WI38 (cell line): ENCODE results near the gene SLC27A5.

ENCODE experiments used
- H3K4me3 ChIP-seq: 2 replicates; pipeline ENCODE4 v1.5.1; 2011; ENCODE audit warnings: low read depth, mild to moderate bottlenecking, control low read depth, low read length
- TF ChIP-seq, protein P1 (sequence below): IDR thresholded peaks from 2 replicates; pipeline ENCODE4 v1.5.1; 2012; ENCODE audit warnings: low read depth, mild to moderate bottlenecking, control low read depth, low read length

Gene SLC27A5

GRCh38 chr19:58552655-58553054 lies 40.9 kb upstream of the SLC27A5 start:
- H3K4me3 ChIP-seq: no peak overlapping the region
- TF ChIP-seq, protein P1, sequence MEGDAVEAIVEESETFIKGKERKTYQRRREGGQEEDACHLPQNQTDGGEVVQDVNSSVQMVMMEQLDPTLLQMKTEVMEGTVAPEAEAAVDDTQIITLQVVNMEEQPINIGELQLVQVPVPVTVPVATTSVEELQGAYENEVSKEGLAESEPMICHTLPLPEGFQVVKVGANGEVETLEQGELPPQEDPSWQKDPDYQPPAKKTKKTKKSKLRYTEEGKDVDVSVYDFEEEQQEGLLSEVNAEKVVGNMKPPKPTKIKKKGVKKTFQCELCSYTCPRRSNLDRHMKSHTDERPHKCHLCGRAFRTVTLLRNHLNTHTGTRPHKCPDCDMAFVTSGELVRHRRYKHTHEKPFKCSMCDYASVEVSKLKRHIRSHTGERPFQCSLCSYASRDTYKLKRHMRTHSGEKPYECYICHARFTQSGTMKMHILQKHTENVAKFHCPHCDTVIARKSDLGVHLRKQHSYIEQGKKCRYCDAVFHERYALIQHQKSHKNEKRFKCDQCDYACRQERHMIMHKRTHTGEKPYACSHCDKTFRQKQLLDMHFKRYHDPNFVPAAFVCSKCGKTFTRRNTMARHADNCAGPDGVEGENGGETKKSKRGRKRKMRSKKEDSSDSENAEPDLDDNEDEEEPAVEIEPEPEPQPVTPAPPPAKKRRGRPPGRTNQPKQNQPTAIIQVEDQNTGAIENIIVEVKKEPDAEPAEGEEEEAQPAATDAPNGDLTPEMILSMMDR: no peak

DNA sequence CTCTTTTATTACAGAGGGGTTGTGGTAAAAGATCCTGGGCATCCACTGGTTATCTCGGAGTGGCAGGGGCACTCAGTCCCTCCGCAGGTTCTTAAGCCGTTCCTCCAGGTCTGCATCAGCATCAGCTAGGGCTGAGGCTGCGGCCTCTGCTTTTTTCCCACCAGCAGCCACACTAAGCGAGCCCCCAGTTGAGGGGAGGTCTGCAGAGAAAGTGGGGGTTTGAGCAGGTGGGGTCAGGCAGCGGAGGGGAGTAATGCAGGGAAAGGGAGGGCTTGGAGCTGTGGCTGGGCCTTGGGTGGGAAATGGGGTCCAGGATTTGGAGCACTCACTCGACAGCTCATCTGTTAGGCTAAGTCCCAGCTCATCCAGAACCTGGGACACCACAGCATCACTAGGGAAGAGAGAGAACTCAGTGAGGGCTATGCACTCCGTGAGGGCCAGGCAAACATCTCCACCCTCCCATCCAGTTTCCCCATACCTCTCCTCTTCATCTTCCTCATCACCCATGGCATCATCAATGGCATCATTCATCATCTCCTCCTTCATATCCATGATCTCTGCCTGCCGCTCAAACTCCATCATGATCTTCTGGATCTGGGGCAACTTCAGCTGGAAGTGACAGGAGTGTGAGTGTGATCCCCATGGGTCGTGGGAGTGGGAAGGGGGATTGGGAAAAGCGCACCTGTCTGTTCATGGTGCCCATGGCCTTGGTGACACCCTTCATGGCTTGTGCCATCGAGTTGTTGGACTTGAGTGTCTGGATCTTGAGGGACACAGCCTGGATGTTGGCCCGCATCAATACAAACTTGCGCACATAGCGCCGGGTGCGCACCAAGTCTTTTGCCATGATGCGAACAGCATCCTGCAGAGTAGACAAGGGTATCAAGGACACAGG lies 40.0 kb upstream of the SLC27A5 start:
- TF ChIP-seq, protein P1: no peak
- H3K4me3 ChIP-seq: no peak overlapping the region

DNA sequence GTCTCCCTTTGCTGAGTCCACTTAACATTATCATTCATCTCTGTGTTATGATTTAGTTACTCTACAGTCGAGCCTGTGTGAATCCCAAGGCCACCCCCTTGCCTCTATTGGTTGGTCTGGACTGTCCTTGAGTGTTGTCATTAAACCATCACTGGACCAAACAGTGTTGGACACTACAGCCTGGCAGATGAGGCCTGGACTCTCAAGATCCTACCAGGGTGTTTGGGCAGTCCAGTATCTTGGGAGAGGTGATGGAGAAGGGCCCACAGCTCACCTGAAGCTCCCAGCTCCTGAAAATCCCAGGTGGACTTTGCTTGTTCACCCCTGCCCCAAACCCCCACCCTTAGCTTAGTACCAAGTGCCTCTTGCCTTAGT lies 39.3 kb upstream of the SLC27A5 start:
- TF ChIP-seq, protein P1: no peak
- no peak overlapping the region for H3K4me3 ChIP-seq

DNA sequence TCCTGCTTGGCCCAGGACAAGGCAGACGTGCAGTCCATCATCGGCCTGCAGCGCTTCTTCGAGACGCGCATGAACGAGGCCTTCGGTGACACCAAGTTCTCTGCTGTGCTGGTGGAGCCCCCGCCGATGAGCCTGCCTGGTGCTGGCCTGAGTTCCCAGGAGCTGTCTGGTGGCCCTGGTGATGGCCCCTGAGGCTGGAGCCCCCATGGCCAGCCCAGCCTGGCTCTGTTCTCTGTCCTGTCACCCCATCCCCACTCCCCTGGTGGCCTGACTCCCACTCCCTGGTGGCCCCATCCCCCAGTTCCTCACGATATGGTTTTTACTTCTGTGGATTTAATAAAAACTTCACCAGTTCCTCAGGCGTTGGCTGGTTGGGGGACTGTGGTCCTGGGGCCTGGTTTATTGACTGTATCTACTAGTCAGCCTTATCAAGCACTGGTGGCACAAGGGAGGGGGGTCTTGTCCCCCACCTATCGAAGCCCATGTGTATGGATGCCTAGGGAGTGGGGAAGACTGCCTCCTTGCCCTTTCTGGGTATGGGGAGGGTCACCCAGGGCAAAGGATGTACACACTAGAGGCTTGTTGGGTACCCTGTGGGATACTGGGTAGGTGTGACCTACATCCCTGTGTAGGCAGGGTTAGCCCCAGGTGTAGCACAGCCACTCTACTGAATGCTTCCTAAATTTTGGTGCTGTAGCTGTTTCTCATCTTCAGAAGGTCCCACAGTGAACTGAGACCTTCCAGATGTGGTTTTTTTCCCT lies 38.8 kb upstream of the SLC27A5 start:
- TF ChIP-seq, protein P1: no peak
- H3K4me3 ChIP-seq: no peak overlapping the region

- TF ChIP-seq, protein P1: no peak
- no peak overlapping the region for H3K4me3 ChIP-seq
These were observed 38.0 kb upstream of the SLC27A5 start for GRCh38 chr19:58549664-58550361.

GRCh38 chr19:58548859-58549663 lies 37.3 kb upstream of the SLC27A5 start:
- TF ChIP-seq, protein P1: no peak
- no peak overlapping the region for H3K4me3 ChIP-seq
